RWPE2 (cell line): ENCODE data around the gene SEMA5B.

Source experiments
- ATAC-seq: fragments of 200-7000 bp; cut with Tn5 transposase; 3 replicates; pipeline ENCODE4 v1.9.1; 2021; ENCODE audit warnings: low read depth
- DNase-seq: peaks from one replicate; pipeline ENCODE4 v3.0.0-alpha.2; 2020; ENCODE audit warnings: low spot score
- H3K27ac ChIP-seq: fragments of 450-650 bp; 2 replicates; pipeline ENCODE4 v1.5.1; 2017; ENCODE audit warnings: mild to moderate bottlenecking; ENCODE audit not compliant: poor library complexity, severe bottlenecking
- H3K27me3 ChIP-seq: fragments of 250-450 bp; sonication (Bioruptor Pico); 2 replicates; pipeline ENCODE4 v1.5.1; 2021; ENCODE audit warnings: mild to moderate bottlenecking, moderate library complexity; ENCODE audit not compliant: insufficient read depth, poor library complexity, severe bottlenecking
- H3K36me3 ChIP-seq: fragments of 250-450 bp; sonication (Bioruptor Pico); 2 replicates; pipeline ENCODE4 v1.5.1; 2020; ENCODE audit warnings: low read depth, mild to moderate bottlenecking, moderate library complexity
- H3K4me1 ChIP-seq: fragments of 250-450 bp; sonication (Bioruptor Pico); 2 replicates; pipeline ENCODE4 v1.5.1; 2021; ENCODE audit warnings: mild to moderate bottlenecking, moderate library complexity; ENCODE audit not compliant: insufficient read depth, poor library complexity, severe bottlenecking
- H3K4me3 ChIP-seq: fragments of 250-450 bp; sonication (Bioruptor Pico); 2 replicates; pipeline ENCODE4 v1.5.1; 2021; ENCODE audit warnings: mild to moderate bottlenecking, moderate library complexity; ENCODE audit not compliant: severe bottlenecking
- H3K9me3 ChIP-seq: fragments of 250-450 bp; sonication (Bioruptor Pico); 2 replicates; pipeline ENCODE4 v1.5.1; 2021; ENCODE audit warnings: mild to moderate bottlenecking, moderate library complexity; ENCODE audit not compliant: severe bottlenecking
- TF ChIP-seq, protein P1 (sequence below): fragments of 450-650 bp; IDR thresholded peaks from one replicate; pipeline ENCODE4 v1.5.1; 2017; ENCODE audit warnings: mild to moderate bottlenecking, moderate library complexity; ENCODE audit not compliant: poor library complexity, severe bottlenecking

The SEMA5B gene

GRCh38 chr3:123008840-123009239, 18.7 kb downstream of the SEMA5B start:
- Histone ChIP-seq H3K27ac (no peak overlapping the region), H3K27me3 (no peaks in the 10 kb centered on the region), H3K36me3 (no peaks in the 10 kb centered on the region), H3K4me3 (no peak overlapping the region), H3K4me1 (no peaks in the 10 kb centered on the region), H3K9me3 (no peaks in the 10 kb centered on the region)
- no peak for ATAC-seq
- no peak for DNase-seq
- TF ChIP-seq, protein P1, sequence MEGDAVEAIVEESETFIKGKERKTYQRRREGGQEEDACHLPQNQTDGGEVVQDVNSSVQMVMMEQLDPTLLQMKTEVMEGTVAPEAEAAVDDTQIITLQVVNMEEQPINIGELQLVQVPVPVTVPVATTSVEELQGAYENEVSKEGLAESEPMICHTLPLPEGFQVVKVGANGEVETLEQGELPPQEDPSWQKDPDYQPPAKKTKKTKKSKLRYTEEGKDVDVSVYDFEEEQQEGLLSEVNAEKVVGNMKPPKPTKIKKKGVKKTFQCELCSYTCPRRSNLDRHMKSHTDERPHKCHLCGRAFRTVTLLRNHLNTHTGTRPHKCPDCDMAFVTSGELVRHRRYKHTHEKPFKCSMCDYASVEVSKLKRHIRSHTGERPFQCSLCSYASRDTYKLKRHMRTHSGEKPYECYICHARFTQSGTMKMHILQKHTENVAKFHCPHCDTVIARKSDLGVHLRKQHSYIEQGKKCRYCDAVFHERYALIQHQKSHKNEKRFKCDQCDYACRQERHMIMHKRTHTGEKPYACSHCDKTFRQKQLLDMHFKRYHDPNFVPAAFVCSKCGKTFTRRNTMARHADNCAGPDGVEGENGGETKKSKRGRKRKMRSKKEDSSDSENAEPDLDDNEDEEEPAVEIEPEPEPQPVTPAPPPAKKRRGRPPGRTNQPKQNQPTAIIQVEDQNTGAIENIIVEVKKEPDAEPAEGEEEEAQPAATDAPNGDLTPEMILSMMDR, result no peak

DNA sequence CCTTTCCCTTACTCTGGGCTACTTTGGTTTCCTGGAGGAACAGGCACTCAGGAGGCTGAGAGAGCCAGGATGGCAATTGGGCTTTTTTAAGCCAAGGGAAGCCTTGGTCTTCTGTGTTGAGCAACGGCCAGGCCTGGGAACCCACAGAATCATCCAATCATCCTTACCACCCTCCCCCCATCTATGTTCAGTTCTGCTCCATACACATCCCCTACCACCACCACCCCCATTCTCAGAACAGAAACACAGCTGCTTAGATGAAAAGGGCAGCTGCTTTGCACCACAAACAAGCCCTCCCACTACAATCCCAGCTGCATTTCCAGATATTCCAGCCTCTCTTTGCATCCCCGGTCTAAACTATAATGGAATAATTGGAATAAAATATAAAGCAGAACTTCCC, 21.0 kb downstream of the SEMA5B start:
- TF ChIP-seq, protein P1, result no peak
- Histone ChIP-seq H3K4me3 (no peak overlapping the region), H3K27ac (no peak overlapping the region), H3K4me1 (no peaks in the 10 kb centered on the region), H3K9me3 (no peaks in the 10 kb centered on the region), H3K36me3 (no peaks in the 10 kb centered on the region), H3K27me3 (no peaks in the 10 kb centered on the region)
- ATAC-seq, result no peak
- no peak for DNase-seq

DNA sequence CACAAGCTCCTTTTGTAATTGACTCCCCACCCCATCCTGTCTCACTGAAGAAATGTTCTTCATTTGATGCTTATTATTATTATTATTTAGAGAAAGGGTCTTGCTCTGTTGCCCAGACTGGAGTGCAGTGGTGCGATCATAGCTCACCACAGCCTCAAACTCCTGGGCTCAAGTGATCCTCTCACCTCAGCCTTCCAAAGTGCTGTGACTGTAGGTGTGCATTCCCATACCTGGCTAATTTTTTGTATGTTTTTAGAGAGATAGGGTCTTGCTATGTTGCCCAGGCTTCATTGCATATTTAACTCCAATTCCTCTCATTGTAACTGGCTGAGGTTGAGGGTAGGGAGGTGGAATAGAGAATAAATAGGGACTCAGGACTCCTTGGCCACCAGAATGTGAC, 22.3 kb downstream of the SEMA5B start:
- Histone ChIP-seq H3K9me3 (no peaks in the 10 kb centered on the region), H3K36me3 (no peaks in the 10 kb centered on the region), H3K27me3 (no peaks in the 10 kb centered on the region), H3K4me1 (no peaks in the 10 kb centered on the region), H3K4me3 (no peak overlapping the region), H3K27ac (no peak overlapping the region)
- ATAC-seq (no peak), DNase-seq (no peak)
- TF ChIP-seq, protein P1, result no peak

GRCh38 chr3:123004201-123004918, 23.2 kb downstream of the SEMA5B start:
- no peaks in the 10 kb centered on the region for H3K4me1 ChIP-seq
- no peak for ATAC-seq
- DNase-seq, result no peak
- TF ChIP-seq, protein P1, result no peak
- H3K4me3 ChIP-seq, result no peak overlapping the region
- H3K36me3 ChIP-seq, result no peaks in the 10 kb centered on the region
- no peaks in the 10 kb centered on the region for H3K27me3 ChIP-seq
- H3K27ac ChIP-seq, result no peak overlapping the region
- no peaks in the 10 kb centered on the region for H3K9me3 ChIP-seq

GRCh38 chr3:123002749-123003497, 24.6 kb downstream of the SEMA5B start:
- no peak for ATAC-seq
- Histone ChIP-seq H3K27ac (no peak overlapping the region), H3K36me3 (no peaks in the 10 kb centered on the region), H3K4me1 (no peaks in the 10 kb centered on the region), H3K4me3 (no peak overlapping the region), H3K27me3 (no peaks in the 10 kb centered on the region), H3K9me3 (no peaks in the 10 kb centered on the region)
- no peak for DNase-seq
- TF ChIP-seq, protein P1, result no peak
